GM10847 (cell line): ENCODE measurements around the gene GDPD4.

Experiments
- POLR2A ChIP-seq: IDR thresholded peaks from 2 replicates; pipeline ENCODE4 v1.6.1; 2011; ENCODE audit not compliant: insufficient read length; ENCODE audit errors: extremely low read depth

GDPD4 gene

GRCh38 chr11:77181799-77182541, 119.5 kb downstream of the GDPD4 start:
- TF ChIP-seq POLR2A, result no peak

GRCh38 chr11:77181226-77181625, 120.3 kb downstream of the GDPD4 start:
- no peak for TF ChIP-seq POLR2A

- TF ChIP-seq POLR2A, result no peak
Observed at GRCh38 chr11:77180346-77180745, 121.1 kb downstream of the GDPD4 start.

- TF ChIP-seq POLR2A, result no peak
Observed at GRCh38 chr11:77179681-77180080, 121.8 kb downstream of the GDPD4 start.

- no peak for TF ChIP-seq POLR2A
Observed at GRCh38 chr11:77179048-77179447, 122.4 kb downstream of the GDPD4 start.

GRCh38 chr11:77178150-77178549, 123.3 kb downstream of the GDPD4 start:
- TF ChIP-seq POLR2A, result no peak

GRCh38 chr11:77176996-77177395, 124.5 kb downstream of the GDPD4 start:
- TF ChIP-seq POLR2A, result no peak

- no peak for TF ChIP-seq POLR2A
Observed at GRCh38 chr11:77175869-77176539, 125.5 kb downstream of the GDPD4 start.

GRCh38 chr11:77175021-77175842, 126.3 kb downstream of the GDPD4 start:
- TF ChIP-seq POLR2A, result no peak

- no peak for TF ChIP-seq POLR2A
Observed at GRCh38 chr11:77174559-77174958, 126.9 kb downstream of the GDPD4 start.

- TF ChIP-seq POLR2A, result no peak
Observed at GRCh38 chr11:77173494-77173893, 128.0 kb downstream of the GDPD4 start.

GRCh38 chr11:77172666-77172982, 128.9 kb downstream of the GDPD4 start:
- TF ChIP-seq POLR2A, result no peak

GRCh38 chr11:77171885-77172665, 129.4 kb downstream of the GDPD4 start:
- no peak for TF ChIP-seq POLR2A

GRCh38 chr11:77171254-77171653, 130.2 kb downstream of the GDPD4 start:
- no peak for TF ChIP-seq POLR2A

GRCh38 chr11:77170107-77170506, 131.4 kb downstream of the GDPD4 start:
- TF ChIP-seq POLR2A, result no peak
